Tibial artery (tissue), 4 donors: Measurements from ENCODE around the gene SLC28A1.

Experiments used
- DNase-seq, 2 donors: peaks; one replicate each; pipeline ENCODE4 v3.0.0-alpha.2; 2019
- H3K27ac ChIP-seq, 2 donors: fragments of 200-600 bp; sonication (generic) in 1 of 2; 1 replicate in 1 of 2; 2 replicates in 1 of 2; pipeline ENCODE4 v1.5.1; 2018 to 2019; ENCODE audit warnings: mild to moderate bottlenecking in 1 of 2
- H3K27me3 ChIP-seq, 2 donors: fragments of 200-600 bp; sonication (generic) in 1 of 2; one replicate each; pipeline versions ENCODE4 v1.5.1 to v1.6.0; 2016 to 2019
- H3K36me3 ChIP-seq, 3 donors: fragments of 200-600 bp; sonication (generic) in 2 of 3; one replicate each; pipeline ENCODE4 v1.5.1; 2016 to 2019; ENCODE audit warnings: mild to moderate bottlenecking in 2 of 3
- H3K4me1 ChIP-seq, 4 donors: fragments of 200-600 bp; sonication (generic) in 2 of 4; 1 replicate in 3 of 4; 2 replicates in 1 of 4; pipeline ENCODE4 v1.5.1; 2016 to 2019
- H3K4me3 ChIP-seq, 2 donors: fragments of 200-600 bp; sonication (generic) in 1 of 2; 1 replicate in 1 of 2; 2 replicates in 1 of 2; pipeline ENCODE4 v1.5.1; 2018 to 2019; ENCODE audit warnings: mild to moderate bottlenecking in 2 of 2
- H3K9me3 ChIP-seq, 3 donors: fragments of 200-600 bp; sonication (generic) in 1 of 3; one replicate each; pipeline ENCODE4 v1.5.1; 2016 to 2019
- intact Hi-C: fragments of 100-400 bp; cut with DNase I; formaldehyde crosslinking; loops from one replicate; pipeline ENCODE4 v1.15.0; 2023; ENCODE audit warnings: low total_unique reads
- TF ChIP-seq, protein P1 (sequence below), 2 experiments: fragments of 200-600 bp in 1 of 2; fragments of 450-650 bp in 1 of 2; IDR thresholded peaks; one replicate each; pipeline ENCODE4 v1.5.1; 2017 to 2019; ENCODE audit warnings: antibody characterized with exemption in 2 of 2, mild to moderate bottlenecking in 1 of 2, moderate library complexity in 1 of 2

The SLC28A1 gene

DNA sequence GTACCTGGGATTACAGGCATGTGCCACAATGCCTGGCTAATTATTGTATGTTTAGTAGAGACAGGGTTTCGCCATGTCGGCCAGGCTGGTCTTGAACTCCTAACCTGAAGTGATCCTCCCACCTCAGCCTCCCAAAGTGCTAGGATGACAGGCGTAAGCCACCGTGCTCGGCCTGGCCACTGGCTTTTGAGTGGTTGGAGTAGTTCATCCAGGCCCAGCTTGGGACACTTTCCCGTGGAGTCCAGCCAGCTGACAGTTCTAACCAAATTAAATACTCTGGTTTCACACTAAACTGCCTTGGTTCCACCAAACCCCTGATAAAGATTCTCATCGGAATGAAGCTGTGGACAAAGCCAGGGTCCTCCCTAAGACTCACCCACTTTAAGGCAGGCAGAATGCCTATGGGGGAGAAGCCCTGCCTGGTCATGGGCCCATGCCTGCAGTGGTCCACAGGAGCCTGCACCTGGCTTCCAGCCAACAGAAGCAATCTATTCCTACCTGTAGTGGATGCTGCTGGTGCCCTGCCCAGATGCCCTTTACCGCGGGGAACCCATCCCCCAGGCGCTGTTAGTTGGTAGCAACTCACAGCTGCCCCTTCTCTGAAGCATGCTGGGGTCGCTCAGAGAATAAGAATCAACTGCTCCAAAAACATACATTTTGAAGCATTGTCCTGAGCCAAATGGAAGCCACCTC, 5.2 kb upstream of the SLC28A1 start:
- no peaks in the 10 kb centered on the region for H3K9me3 ChIP-seq
- peaks cover 0 to 27% (median 8%) of the 10 kb centered on the region in 4 donors for H3K4me1 ChIP-seq
- DNase-seq: no peak
- no peaks in the 10 kb centered on the region for H3K27me3 ChIP-seq
- intact Hi-C loops: no loop called here
- no peaks in the 10 kb centered on the region for H3K36me3 ChIP-seq
- TF ChIP-seq, protein P1, sequence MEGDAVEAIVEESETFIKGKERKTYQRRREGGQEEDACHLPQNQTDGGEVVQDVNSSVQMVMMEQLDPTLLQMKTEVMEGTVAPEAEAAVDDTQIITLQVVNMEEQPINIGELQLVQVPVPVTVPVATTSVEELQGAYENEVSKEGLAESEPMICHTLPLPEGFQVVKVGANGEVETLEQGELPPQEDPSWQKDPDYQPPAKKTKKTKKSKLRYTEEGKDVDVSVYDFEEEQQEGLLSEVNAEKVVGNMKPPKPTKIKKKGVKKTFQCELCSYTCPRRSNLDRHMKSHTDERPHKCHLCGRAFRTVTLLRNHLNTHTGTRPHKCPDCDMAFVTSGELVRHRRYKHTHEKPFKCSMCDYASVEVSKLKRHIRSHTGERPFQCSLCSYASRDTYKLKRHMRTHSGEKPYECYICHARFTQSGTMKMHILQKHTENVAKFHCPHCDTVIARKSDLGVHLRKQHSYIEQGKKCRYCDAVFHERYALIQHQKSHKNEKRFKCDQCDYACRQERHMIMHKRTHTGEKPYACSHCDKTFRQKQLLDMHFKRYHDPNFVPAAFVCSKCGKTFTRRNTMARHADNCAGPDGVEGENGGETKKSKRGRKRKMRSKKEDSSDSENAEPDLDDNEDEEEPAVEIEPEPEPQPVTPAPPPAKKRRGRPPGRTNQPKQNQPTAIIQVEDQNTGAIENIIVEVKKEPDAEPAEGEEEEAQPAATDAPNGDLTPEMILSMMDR (IDR thresholded peaks at IDR 0.05): no peak
- H3K4me3 ChIP-seq: no peak overlapping the region
- no peak overlapping the region for H3K27ac ChIP-seq

DNA sequence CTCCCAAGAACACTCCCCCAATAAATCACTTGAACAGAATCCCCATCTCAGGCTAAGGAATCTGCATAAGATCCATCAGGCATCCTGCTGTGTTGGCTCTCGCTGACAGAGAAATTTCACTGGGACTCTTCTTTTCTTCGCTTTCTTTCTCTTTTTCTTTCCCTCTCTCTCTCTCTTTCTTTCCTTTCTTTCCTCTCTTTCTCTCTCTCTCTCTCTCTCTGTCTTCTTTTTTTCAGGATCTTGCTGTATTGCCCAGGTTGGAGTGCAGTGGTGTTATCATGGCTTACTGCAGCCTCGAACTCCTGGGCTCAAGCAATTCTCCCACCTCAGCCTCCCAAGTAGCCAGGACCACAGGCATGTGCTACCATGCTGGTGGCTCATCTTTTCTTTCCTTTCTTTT, 4.5 kb upstream of the SLC28A1 start:
- Histone ChIP-seq H3K4me1 (peaks cover 0 to 23% (median 3%) of the 10 kb centered on the region in 4 donors), H3K27me3 (no peaks in the 10 kb centered on the region), H3K4me3 (no peak overlapping the region), H3K36me3 (no peaks in the 10 kb centered on the region), H3K9me3 (no peaks in the 10 kb centered on the region), H3K27ac (no peak overlapping the region)
- TF ChIP-seq, protein P1 (IDR thresholded peaks at IDR 0.05): no peak
- no peak for DNase-seq
- intact Hi-C loops: no loop called here

DNA sequence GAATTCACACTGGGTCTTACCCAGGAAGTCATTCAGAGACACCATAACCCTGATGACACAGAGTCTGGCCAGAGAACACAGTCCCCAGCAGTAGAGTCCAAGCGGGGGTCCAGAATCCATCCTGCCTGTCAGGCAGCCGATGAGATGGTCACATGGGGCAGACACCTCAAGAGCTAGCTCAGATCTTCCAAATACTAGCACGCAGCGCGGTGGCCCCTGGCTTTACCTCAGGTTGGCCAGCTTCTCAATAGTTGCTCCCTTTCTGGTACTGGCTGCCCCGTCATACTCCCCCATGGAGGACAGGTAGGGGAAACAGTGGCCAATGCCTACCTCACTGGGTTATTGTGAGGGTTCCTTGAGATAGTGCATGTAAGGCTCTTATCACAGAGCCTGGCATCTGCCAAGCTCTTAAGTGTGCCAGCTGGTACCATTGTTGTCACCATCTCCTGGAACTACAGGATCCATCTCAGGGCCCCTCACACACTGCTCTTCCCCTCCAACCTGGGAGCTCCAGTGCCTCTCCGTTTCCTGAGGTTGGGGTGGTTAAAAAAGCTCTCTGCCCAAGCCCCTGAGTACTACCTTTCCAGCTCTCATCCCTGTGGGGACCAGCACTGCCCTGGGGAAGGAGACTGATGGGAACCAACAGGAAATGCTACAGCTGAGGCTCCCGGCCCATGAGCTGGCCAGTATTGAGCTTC, 3.5 kb upstream of the SLC28A1 start:
- TF ChIP-seq, protein P1 (IDR thresholded peaks at IDR 0.05): no peak
- Histone ChIP-seq H3K36me3 (no peaks in the 10 kb centered on the region), H3K9me3 (no peaks in the 10 kb centered on the region), H3K27me3 (no peaks in the 10 kb centered on the region), H3K4me1 (peaks cover 0 to 18% (median 3%) of the 10 kb centered on the region in 4 donors), H3K4me3 (no peak overlapping the region), H3K27ac (no peak overlapping the region)
- no peak for DNase-seq
- intact Hi-C loops: no loop called here

DNA sequence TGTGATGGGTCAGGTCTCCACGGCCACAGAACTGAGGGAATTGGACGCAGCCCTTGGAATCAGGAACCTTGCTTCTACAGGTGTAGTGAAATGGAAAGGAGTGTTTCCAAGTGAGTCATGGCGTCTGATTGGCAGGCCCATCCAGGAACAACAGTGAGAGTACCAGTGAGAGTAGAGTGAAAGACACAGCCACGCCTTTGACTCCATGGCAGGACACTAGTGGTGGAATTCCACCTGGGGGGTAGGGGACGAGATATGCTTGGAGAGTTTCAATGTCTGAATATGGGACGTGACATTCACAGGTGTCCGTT, 3.0 kb upstream of the SLC28A1 start:
- Histone ChIP-seq H3K36me3 (no peaks in the 10 kb centered on the region), H3K27me3 (no peaks in the 10 kb centered on the region), H3K27ac (no peak overlapping the region), H3K4me3 (no peak overlapping the region), H3K9me3 (no peaks in the 10 kb centered on the region), H3K4me1 (peaks cover 0 to 18% (median 3%) of the 10 kb centered on the region in 4 donors)
- TF ChIP-seq, protein P1 (IDR thresholded peaks at IDR 0.05): no peak
- no peak for DNase-seq
- intact Hi-C loops: no loop called here

DNA sequence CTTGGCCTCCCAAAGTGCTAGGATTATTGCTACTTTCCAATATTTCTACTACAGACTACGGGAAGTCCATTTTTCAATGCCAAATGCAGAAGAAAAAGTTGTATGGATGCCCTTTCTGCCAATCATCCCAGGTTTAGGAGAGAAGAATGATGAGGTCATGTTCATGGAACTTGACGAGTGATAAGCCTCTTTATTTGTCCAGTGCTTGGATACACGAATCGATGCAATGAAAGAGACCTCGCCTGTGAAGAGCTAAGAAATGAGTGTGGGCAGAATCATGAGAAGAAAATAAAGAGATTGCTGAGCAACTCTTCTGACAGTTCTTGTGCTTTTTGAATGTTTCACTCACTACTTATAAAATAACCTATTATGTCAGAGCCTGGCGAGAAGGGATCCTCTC, 996 bp upstream of the SLC28A1 start:
- Histone ChIP-seq H3K4me3 (no peak overlapping the region), H3K27ac (peak overlapping the region; percentile 44 to 46), H3K9me3 (no peaks in the 10 kb centered on the region), H3K36me3 (no peaks in the 10 kb centered on the region), H3K27me3 (peaks cover 0 to 3% of the 10 kb centered on the region in 2 donors), H3K4me1 (peaks cover 0 to 18% (median 3%) of the 10 kb centered on the region in 4 donors)
- intact Hi-C loops: no loop called here
- no peak for DNase-seq
- TF ChIP-seq, protein P1 (IDR thresholded peaks at IDR 0.05): no peak
